Renal pelvis (tissue), 3 donors: ENCODE data around the gene AAR2. TPM values are rescaled to one million over a fixed set of nuclear protein-coding genes. Genes with fewer than 3 reads are reported as not detected.

Experiments
- polyA plus RNA-seq, 3 donors: library from polyadenylated mRNA; unstranded; fragments of 120-200 nt; gene quantifications; one replicate each; pipeline ENCODE4 v1.2.1, GENCODE V29; 2013; ENCODE audit not compliant: insufficient read length in 3 of 3

Gene AAR2
- polyA plus RNA-seq, 3 donors = 44.3 to 47.3 (median 46.5) TPM

Other genes starting within 250 kb of the AAR2 start
- gene EPB41L1, start 81.7 kb upstream of the AAR2 start, polyA plus RNA-seq = 10 to 100 TPM; 65.6 to 68.0 (median 67.0) TPM
- gene DLGAP4, start 69.9 kb downstream of the AAR2 start, polyA plus RNA-seq = 10 to 100 TPM; 68.8 to 72.5 (median 69.3) TPM